G401.6 (cell line): Measurements from ENCODE around the gene TRIM7.

Source experiments
- FAIRE-seq: peaks from 2 replicates; lab custom pipeline; 2012; peaks lifted over from hg19 to GRCh38; lab: Jason Lieb, UNC

TRIM7 gene

DNA sequence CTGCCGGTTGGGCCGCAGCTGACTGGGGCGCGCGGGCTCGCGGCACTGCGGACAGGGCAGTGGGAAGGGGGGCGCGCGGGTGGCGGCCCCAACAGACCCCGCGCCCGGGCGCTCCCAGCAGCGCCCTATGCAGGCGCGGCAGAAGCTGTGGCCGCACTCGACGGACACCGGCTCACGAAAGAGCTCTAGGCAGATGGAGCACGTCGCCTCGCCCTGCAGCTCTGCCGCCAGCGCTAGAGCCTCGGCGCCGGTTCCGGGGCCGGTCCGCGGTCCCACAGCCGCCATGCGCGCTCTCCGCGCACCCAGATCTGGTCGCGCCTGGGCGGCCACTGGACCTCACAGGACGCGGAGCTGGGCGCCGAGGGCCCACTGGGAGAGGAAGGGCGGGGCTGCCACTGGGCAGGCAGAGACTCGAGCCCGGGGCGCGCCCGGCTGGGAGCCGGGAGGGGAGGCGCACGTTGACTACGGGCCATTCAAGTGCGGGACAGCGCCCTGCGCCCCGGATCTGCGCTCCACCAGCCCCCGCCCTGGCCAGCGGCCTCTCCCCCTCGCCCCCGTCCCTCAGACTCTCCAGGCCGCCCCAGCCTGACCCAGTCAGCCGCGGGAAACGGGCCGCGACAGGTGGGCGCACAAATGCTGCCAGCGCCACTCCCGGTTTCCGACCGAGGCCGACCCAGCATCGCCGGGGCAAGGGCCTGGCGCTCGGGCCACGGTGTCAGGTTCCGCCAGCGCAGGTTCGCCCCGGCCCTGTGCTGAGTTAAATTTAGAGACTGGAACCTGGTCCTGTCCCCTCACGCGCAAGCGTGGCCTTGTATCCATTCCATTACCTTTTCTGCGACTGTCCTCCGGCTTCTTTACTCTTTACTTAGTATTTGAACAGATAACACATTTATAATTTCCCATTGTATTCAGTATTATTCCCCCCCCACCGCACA, at the start of gene TRIM7:
TSS of gene TRIM7 (minus strand) at position 371 of the 935 bp plus-strand sequence. CDS start at position 285, 86 bp downstream.
- no peak for FAIRE-seq

- FAIRE-seq, result no peak
Measured at GRCh38 chr5:181248277-181248676, 43.3 kb upstream of the TRIM7 start.

GRCh38 chr5:181246276-181247049, 41.5 kb upstream of the TRIM7 start:
- no peak for FAIRE-seq

DNA sequence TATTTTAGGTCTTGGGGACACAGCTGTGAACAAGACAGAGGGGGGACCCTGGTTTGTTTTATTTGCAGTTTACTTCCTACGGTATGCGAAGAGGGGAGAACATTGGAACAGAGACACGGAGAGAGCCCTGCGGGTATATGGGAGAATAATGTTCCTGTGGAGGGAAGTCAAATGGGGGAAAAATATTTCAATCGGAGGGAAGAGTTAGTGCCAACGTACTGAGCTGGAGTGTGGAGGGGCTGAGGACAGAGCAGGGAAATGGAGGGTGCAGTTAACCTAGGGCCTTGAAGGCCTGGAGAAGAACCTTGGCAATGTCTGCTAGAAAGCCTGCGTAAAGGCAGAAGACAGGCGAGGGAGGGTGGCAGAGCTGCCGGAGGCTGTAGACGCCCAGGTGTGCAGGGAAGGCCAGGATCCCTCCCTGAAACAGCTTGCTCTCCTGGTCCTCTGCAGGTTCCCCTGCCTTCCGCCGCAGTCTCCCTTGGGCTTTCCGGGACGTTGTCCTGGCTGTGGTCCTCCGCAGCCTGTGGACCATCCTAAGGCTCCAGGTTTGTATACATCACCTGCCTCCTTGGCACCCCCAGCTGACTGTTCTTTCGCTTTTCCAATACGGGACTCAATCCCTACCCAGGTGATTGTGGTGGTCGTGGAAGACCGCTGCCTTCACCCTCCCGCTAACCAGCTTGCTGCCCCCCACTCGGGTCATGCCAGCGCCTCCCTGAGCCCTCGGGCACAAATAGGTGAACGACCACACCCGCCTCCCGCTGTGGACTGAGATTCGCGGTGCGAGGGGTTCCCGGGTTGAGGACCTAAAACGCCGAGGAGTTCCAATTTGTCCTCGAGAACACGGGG, 40.7 kb upstream of the TRIM7 start:
- no peak for FAIRE-seq

- FAIRE-seq, result peak; percentile 70
Measured at GRCh38 chr5:181243564-181244343, 38.8 kb upstream of the TRIM7 start, which contains the start of gene RACK1. Gene RACK1, minus strand, starts transcription at chr5:181243906. Its CDS starts 106 bp downstream, at chr5:181243800.

DNA sequence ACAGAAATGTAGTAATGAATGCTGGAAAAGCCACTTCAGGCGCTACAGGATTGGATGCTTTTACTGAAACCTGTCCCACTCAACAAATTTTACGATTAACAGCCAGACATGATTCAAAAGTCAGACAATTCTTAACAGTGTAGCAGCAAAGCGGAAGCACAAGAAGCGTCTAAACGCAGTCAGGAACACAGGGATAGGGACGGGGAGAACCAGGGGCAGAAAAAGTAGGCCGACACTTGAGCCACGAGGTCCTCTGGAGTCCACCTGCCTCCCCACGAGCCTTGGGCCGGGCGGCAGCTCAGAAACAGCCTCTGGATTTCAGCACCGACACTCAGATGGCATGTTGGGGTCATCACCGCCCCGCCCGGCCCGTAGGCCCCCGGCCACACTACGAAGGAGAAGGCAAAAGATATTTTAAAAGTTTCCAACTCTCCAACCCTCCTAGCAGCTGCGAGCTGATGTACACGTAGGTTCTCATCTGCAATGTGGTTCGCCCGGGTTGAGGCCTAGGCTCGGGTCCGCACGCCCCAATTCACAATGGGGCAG, 38.1 kb upstream of the TRIM7 start:
- FAIRE-seq, result no peak

DNA sequence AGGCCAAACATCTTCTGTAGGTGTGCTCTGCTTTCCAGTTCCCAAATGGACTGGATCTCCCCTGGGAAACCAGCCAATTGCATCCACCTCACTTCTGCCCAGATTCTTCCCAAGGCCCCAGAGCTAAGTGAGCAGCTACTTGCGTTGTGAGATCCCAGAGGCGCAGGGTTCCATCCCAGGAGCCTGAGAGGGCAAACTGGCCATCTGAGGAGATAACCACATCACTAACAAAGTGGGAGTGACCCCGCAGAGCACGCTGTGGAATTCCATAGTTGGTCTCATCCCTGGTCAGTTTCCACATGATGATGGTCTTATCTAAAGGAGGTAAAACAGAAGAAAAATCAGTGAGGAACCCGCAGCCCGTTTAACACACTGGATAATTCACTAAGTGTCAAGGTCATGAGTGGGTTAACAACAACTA, 37.0 kb upstream of the TRIM7 start:
- no peak for FAIRE-seq

DNA sequence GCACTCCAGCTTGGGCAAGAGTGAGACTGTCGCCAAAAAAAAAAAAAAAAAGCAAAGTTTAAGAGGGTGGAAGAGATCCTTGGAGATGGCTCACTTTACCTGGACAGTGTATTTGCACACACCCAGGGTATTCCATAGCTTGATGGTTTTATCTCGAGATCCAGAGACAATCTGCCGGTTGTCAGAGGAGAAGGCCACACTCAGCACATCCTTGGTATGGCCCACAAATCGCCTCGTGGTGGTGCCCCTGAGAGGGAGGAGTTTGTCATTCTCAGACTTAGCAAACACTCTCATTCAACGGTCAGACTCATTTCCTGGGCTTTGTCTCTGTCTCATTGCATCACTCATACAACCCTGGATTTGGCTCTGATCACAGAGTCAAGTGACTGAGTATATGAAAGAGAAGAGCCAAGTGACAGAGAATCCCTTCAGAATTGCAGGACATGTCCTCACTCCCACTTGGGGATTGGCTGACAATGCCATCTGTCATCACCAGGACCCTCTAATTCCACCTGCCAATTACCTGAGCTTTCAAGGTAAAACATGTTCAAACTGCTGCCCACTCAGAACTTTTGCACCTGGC, 36.5 kb upstream of the TRIM7 start:
- FAIRE-seq, result no peak

DNA sequence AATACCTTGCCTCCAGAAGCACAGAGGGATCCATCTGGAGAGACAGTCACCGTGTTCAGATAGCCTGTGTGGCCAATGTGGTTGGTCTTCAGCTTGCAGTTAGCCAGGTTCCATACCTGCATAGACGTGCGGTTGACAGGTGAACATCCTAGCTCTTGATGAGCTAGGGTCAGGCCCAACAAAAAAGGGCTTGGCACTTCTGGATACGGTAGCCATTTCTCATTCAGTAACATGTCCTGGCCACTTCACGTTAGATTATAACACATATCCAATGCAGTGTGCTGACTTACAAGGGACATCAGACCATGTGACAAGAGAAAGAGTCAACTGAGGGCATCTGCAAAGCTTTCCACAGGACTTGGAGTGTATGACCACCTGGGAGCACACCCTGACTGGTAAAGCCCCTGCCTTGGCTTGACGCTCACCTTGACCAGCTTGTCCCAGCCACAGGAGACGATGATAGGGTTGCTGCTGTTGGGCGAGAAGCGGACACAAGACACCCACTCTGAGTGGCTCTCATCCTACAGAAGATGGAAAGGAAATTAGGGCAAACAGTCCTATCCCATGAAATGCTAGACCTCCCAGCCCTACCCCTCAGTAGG, 34.2 kb upstream of the TRIM7 start:
- no peak for FAIRE-seq

DNA sequence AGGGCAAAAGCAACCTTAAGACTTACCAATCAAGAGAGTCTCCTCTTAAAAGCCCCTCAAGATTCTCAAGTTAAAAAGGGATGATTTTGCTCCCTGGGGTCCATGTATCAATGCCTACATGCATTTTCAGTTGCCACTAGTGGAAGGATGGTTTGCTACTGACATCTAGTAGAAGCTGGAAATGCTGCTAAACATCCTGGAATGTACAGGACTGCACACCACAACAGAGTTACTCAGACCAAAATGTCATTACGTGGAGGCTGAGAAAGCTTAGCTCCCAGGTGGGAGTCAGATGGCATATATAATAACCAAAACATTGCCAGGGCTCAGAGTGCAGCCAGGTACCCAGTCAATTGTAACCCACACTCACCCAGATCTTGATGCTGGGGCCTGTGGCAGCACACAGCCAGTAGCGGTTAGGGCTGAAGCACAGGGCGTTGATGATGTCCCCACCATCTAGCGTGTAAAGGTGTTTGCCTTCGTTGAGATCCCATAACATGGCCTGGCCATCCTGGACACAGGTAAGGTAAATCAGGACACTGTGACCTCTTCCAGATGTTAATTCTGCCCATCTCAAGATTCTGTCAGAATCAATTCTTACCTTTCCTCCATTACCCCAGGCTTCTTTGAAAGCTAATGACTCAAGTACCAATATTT, 32.9 kb upstream of the TRIM7 start:
- FAIRE-seq, result no peak

GRCh38 chr5:181236954-181237641, 32.1 kb upstream of the TRIM7 start:
- no peak for FAIRE-seq

- no peak for FAIRE-seq
Measured at GRCh38 chr5:181236471-181236870, 31.5 kb upstream of the TRIM7 start.

DNA sequence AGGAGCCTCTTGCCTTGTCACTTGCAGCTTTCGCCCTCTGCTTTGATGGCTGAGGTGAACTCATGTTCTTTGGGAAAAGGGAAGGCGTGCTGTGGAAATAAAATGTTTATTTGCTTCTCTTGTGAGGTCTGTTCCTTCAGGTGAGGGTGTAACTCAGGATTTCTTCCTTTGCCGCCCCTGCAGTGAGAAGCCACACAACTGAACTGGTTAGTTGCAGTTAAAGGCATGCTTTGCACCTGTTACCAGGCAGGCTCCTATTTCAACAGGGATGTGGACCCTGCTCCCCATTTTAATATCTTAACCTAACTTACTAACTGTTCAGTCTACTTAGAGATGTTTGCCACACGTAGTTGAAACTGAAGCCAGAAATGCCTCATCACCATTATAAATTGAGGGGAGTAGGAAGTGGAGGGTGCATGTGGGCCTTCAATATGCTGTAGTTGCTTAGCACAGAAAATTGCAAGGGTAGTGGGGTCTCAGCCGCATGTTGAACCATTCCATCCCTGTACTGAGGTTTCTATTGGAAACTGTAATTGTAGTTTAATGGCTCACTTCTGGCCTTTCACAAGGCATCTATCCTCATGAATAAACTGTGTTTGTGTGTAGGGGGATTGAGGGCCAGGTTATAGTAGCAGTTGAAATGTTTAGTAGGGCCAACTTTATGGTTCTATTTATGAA, 30.8 kb upstream of the TRIM7 start:
- FAIRE-seq, result peak; percentile 87

DNA sequence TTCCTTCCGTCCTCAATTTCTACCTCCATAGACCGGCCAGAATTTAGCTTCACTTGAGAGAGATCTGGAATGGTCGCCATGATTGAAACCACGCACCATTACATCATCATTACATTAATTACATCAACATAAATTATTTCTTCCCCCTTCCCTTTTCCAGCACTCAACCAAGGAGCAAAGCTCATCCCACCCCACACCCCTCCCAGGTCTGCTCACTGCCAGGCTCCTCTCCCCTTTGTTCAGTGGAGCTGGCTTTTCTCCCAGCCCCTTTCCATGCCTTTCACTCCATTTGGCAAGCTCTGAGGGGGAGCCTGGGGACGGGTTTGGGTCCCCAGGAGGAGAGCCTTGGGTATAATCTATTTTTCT, 30.3 kb upstream of the TRIM7 start:
- FAIRE-seq, result no peak

DNA sequence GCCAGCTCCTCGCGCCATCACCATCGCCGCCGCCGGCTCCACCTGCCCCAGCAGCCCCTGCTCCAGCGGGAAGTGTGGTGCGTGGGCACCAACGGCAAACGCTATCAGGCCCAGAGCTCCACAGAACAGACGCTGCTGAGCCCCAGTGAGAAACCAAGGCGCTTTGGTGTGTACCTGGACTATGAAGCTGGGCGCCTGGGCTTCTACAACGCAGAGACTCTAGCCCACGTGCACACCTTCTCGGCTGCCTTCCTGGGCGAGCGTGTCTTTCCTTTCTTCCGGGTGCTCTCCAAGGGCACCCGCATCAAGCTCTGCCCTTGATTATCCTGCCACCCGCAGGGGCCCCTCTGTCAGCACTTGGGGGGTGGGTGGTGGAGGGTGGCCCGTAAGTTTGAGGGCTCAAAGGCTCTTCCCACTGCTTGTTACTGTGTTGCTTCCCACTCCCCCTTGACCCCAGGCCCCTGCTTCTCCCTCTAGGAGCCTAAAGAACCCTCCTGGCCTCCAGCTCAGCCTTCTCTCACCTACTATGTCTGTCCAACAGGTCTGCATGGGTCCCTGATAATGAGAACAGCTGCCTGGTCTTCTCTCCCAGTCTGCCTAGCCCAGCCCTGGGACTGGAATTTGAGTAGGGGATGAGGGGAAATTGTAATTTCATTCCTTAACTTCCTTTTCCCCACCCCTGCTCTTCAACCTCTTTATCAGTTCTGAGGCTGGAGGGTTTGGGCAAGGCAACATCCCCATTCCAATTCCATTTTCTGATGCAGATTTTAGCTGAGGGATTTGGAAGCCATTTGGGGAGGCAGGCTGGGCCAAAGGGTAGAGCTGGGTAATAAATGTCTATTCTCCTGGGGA, 29.7 kb upstream of the TRIM7 start:
- no peak for FAIRE-seq

DNA sequence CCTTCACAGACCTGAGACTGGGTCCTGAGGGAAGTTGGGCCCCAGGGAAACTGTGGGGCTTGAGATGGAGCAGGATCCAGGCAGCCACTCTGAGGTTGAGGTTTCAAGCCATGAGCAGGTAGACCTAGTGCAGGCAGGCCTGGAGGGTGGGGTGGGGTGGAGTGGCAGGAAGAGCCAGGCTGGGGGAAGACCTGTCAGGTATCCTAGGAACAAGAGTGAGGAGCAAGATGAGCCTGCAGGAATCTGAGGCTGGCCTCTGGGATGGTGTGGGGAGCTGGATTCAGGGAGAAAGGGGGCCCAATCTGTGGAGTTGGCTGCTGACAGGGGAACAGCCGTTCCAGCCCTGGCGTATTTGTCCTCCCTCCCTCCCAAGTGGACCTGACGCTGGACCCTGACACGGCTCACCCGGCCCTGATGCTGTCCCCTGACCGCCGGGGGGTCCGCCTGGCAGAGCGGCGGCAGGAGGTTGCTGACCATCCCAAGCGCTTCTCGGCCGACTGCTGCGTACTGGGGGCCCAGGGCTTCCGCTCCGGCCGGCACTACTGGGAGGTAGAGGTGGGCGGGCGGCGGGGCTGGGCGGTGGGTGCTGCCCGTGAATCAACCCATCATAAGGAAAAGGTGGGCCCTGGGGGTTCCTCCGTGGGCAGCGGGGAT, 28.9 kb upstream of the TRIM7 start:
- no peak for FAIRE-seq
